GM19351 (cell line): ENCODE data around the gene SV2C.

Experiments
- ATAC-seq: cut with Tn5 transposase; IDR thresholded peaks from one replicate; pipeline ENCODE4 v1.9.1; 2021; ENCODE audit warnings: mild to moderate bottlenecking, moderate library complexity; ENCODE audit not compliant: unreplicated experiment

The SV2C gene

GRCh38 chr5:76249621-76250020 is 166.4 kb downstream of the SV2C start:
- ATAC-seq: no peak

DNA sequence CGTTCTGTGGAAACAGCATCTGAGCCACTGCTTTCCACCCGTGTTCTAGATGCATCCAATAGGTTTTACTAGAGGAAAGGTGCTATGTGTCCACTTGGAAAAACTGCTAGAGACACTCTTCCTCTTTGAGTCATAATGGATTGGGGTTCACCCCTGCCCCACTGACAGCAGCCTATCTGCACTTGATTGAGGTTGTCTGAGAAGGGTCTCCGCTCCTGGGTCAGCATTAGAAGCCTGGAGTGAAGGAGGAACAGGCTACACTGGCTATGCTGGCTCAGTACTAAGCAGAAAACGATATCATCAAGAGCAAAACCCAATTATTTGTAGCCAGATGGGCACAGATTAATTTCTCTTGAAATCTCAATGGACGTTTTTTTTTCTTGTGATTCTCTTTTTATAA is 167.3 kb downstream of the SV2C start:
- no peak for ATAC-seq

DNA sequence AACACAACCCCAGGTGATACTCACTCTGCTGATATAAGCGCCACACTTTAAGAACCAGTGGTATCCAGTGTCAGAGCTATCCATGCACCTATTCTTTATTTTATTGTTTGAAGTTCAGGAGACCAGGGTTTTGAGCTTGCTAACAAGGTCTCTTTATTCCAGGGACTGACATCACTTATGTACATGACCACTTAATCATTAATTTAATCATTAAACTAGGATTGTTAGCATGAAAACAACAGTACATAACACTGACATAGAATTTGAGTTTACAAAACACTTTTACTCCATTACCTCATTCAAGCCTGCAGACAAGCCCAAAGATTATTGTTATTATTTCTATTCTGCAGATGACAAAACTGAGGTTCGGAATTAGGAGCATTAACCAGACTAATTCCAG is 168.5 kb downstream of the SV2C start:
- ATAC-seq: no peak

GRCh38 chr5:76252437-76252836 is 169.3 kb downstream of the SV2C start:
- ATAC-seq: no peak

DNA sequence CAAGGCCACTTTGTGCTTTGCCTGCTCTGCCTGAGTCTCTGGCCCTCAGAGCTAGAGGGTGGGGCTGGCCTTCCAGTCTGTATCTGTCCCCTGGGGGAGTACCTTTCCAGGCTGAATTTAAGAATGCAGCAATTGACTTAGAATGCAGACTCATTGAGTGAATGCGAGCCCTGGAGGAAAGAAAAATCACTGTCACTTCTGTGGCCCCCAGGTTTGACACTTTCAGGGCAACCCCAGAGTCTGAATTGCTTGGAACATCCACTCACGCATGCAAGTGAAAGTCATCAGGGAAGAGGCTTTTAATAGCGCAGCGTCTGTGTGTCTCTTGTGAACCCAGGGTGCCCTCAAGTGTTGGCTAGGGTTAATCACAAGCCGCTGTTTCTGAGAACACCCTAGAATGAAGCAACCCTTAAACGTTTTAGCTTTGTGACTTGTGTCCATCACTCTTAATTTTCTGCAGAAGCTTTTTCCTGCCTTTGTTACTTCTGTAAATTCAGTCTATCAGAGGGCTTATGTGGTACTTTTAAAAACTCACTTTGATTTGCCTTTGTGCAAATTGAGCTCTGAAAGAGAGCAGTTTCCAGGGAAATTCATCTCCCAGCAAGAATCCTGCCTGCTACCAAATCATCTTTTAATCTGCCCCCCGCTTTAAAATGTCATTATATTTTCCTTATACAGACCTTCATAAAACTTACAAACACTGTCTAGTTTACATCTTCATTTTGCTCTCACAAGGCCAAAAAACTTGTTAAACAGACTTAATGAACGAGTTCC is 173.1 kb downstream of the SV2C start:
- ATAC-seq: peak; percentile 75

- ATAC-seq: no peak
Observed at GRCh38 chr5:76257225-76257833, 174.1 kb downstream of the SV2C start.

- no peak for ATAC-seq
Observed at GRCh38 chr5:76257897-76258296, 174.7 kb downstream of the SV2C start.

DNA sequence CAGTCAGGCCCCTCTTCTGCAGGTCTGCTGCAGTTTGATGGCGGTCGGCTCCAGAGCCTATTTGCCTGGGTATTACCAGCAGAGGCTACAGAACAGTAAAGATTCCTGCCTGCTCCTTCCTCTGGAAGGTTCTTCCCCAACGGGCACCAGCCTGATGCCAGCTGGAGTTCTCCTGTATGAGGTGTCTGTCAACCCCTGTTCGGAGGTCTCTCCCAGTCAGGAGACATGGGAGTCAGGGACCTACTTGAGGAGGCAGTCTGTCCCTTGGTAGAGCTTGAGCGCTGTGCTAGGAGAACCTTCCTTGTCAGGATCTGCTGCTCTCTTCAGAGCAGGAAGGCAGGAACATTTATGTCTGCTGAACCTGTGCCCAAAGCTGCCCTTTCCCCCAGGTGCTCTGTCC is 181.5 kb downstream of the SV2C start:
- ATAC-seq: no peak

DNA sequence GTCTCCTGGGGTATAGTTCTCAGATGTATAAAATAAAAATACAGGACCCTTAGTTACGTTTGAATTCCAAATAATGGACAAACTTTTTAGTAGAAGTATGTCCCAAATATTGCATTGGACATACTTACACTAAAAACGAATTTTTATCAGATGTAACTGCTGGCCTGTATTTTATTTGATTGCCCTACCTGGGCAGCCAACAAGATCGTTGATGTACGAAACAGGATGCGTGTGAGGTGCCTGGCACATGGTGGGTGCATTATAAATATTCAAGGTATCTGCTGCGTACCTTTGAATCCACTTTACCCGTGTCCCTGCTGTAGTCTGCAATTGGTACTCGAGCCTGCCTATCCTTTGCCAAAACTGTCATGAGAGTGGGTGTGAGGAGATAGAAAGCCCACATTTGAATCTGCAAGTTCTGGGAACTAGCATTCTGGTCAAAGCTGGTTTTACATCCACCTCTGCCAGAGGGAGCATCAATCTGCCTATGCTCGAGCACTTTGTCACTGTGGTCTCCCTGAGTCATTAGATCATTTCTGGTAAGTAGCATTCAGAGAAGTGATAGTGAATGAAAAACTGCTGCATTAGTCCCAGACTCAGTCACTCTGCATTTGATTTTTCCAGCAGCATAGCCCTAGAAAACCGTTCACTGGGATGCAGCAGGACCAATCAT is 186.2 kb downstream of the SV2C start:
- no peak for ATAC-seq

GRCh38 chr5:76269932-76270610 is 186.9 kb downstream of the SV2C start:
- no peak for ATAC-seq

- ATAC-seq: no peak
Observed at GRCh38 chr5:76271836-76272235, 188.7 kb downstream of the SV2C start.

- ATAC-seq: no peak
Observed at GRCh38 chr5:76273206-76273885, 190.2 kb downstream of the SV2C start.

DNA sequence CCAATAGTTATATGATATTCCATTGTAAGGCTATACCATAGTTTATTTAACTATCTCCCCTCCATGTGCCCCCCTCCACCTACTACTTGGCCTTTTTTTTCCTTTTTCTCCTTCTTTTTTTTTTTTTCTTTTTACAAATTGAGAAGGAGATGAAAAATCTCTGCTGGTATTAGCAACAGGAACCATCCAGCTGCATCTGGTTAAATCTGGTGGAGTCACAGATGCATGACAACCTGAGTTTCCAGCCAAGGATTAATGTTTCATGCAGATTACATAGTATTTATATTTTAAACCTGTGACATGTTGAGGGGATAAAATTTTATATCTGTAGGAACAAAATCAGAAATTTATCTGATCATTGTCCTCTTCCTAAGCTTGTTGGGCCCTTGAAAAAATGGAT is 191.4 kb downstream of the SV2C start:
- ATAC-seq: no peak

- no peak for ATAC-seq
Observed at GRCh38 chr5:76277736-76278135, 194.6 kb downstream of the SV2C start.

- no peak for ATAC-seq
Observed at GRCh38 chr5:76278261-76278789, 195.1 kb downstream of the SV2C start.

DNA sequence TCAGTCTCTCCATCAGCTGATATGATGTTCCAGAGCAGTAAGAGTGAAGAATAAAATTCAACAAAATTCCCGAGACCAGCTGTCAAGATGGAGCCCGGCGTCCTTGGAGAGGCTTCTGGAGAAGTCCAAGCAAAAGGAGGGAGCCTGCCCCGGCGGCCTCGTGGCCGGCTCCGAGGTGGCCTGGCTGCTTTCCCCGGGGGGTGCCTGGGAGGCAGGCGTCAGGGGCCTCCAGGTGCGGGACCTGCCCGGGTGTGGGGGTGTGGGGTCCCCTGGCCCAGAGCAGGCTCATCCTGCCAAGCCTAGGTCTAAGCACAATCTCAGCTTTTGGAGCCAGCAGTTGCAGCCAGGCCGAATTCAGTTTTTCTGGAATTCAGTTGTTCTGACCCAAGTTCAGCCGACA is 197.3 kb downstream of the SV2C start:
- no peak for ATAC-seq

DNA sequence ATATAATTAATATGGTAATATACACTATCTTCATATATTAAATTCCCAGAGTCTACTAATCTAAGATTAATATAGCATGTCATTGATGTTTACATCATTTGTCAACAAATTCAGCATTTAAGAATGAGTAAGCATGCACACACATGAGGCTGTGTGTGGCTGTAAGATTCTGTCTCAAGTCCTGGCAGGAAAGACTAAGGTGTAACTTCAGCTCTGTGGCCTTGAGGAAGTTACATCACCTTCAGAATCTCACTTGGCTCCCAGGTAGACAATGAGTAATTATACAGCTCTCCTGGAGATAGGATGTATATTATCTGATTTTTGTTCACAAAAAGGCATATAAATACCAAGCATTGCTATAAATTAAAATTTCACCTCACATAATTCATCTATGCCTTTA is 200.5 kb downstream of the SV2C start:
- no peak for ATAC-seq

DNA sequence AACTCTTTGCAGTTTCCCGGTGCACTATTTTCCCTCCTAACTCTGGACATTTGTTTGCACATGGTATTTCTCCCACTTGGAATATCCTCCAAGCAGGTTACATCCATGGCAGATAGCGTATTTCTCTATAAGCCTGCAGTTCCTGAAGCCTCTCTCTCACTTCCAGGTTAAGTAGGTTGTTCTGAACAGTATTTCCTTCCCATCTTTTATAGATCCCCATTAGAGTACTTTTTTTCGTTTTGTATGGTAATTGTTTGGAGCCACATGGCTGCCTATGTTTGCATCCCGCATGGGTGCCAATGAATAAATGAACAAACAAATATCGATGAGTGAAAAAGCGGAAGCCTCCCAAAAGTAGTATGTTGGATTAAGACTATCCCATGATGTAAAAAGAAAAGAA is 206.5 kb downstream of the SV2C start:
- no peak for ATAC-seq

DNA sequence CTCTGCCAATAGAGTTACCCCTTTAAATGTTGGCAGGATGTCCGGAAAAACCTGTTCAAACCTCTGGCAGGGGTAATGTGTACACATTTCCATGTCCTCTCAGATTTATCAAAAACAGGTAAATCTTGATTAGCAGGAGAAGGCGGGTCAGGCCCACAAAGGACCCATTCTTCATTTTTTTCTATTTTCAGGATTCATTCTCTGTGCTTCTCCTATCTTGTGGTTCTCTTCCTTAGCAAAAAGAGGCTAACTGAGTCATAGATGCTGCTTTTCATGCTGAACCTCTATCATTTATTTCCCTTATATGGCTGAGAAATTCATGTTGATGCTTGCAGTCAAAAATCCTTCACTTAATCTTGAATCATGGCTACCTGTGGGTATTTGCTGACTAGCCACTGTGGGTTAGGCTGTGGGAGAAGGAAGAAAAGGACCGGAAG is 207.2 kb downstream of the SV2C start:
- ATAC-seq: no peak

- ATAC-seq: no peak
Observed at GRCh38 chr5:76291305-76292077, 208.3 kb downstream of the SV2C start.
